ENCODE measurements around the gene WRAP53. TPM values are rescaled to one million over a fixed set of nuclear protein-coding genes. Genes with fewer than 3 reads are reported as not detected.

WRAP53 gene
- total RNA-seq (2022; extraction: Qiagen RNA extraction; ENCODE audit: low read depth): 33.2 to 47.3 TPM (median 45.3 TPM) in 5 replicates

GRCh38 chr17:7687908-7688807 is at the start of gene WRAP53:
TSS of gene WRAP53 (plus strand) at chr17:7688477. CDS start at chr17:7688649, 172 bp downstream.

GRCh38 chr17:7650509-7651096 is 37.7 kb upstream of the WRAP53 start, which contains the start of gene ATP1B2:
TSS of gene ATP1B2 (plus strand) at chr17:7650926. CDS start at chr17:7651519, 593 bp downstream.

GRCh38 chr17:7687072-7687907 is 987 bp upstream of the WRAP53 start, which contains the start of gene TP53:
TSS of gene TP53 (minus strand) at chr17:7687490. CDS start at chr17:7676594, 10,896 bp downstream.

DNA sequence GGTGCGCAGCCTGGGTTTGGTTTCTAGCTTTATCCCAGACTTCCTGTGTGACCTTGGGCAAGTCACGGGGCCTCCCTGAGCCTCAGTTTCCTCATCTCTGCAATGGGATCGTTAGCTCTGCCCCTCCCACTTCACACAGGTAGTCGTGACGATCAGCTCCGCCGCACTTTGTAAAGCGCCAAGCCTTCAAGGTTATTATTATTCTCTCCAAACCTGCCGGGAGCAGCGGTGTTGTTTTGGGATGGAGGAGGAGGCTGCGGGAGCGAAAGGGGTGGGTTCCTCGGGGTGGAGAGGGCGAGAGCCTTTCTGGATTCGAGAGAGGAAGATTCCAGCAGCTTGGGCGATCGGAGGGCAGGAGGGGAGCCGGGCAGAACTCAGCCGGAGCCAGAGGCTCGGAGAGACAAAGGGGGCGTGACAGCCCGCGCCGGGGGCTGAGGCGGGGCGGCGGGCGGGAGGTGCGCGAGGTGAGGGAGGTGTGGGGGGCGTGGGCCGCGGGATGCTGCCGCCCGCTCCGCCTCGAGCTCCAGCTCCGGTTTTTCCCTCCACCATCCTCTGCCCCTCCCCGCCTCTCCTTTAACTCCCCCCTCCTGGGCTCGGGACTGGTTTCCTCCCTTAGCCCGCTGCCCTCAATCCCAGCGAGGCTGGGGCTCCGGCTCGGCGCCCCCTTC is 16.5 kb downstream of the WRAP53 start, which contains the start of gene EFNB3:
Gene EFNB3 (plus strand): TSS at position 602 of the 668 bp plus-strand sequence. CDS start 397 bp downstream, outside the sequence.

GRCh38 chr17:7716901-7717755 is 28.9 kb downstream of the WRAP53 start, which contains the start of gene DNAH2:
TSS of gene DNAH2 (plus strand) at chr17:7717744. CDS start at chr17:7719735, 1,991 bp downstream.

Other genes with a start within 250 kb of the WRAP53 start
- gene FGF11, start 249.0 kb upstream of the WRAP53 start, total RNA-seq (2022; extraction: Qiagen RNA extraction; ENCODE audit: low read depth): 0.86 to 1.3 TPM (median 1.1 TPM) in 5 replicates
- 5.4 to 7.8 TPM (median 7.1 TPM) in 5 replicates for gene CHRNB1, start 243.4 kb upstream of the WRAP53 start, total RNA-seq (2022; extraction: Qiagen RNA extraction; ENCODE audit: low read depth)
- gene ZBTB4, start 208.8 kb upstream of the WRAP53 start, total RNA-seq (2022; extraction: Qiagen RNA extraction; ENCODE audit: low read depth): 21.4 to 26.2 TPM (median 24.4 TPM) in 5 replicates
- not detected in 5 replicates for gene SLC35G6, start 207.0 kb upstream of the WRAP53 start, total RNA-seq (2022; extraction: Qiagen RNA extraction; ENCODE audit: low read depth)
- 69.1 to 95.1 TPM (median 80.5 TPM) in 5 replicates for gene POLR2A, start 204.1 kb upstream of the WRAP53 start, total RNA-seq (2022; extraction: Qiagen RNA extraction; ENCODE audit: low read depth)
- gene TNFSF12, start 139.4 kb upstream of the WRAP53 start, total RNA-seq (2022; extraction: Qiagen RNA extraction; ENCODE audit: low read depth): 8.4 to 13.8 TPM (median 11.7 TPM) in 5 replicates
- gene TNFSF13, start 129.7 kb upstream of the WRAP53 start, total RNA-seq (2022; extraction: Qiagen RNA extraction; ENCODE audit: low read depth): 0.53 to 0.94 TPM (median 0.70 TPM) in 5 replicates
- gene SENP3, start 126.6 kb upstream of the WRAP53 start, total RNA-seq (2022; extraction: Qiagen RNA extraction; ENCODE audit: low read depth): 90.8 to 107 TPM (median 105 TPM) in 5 replicates
- 31.9 to 41.8 TPM (median 37.0 TPM) in 5 replicates for gene CD68, start 108.8 kb upstream of the WRAP53 start, total RNA-seq (2022; extraction: Qiagen RNA extraction; ENCODE audit: low read depth)
- 117 to 176 TPM (median 130 TPM) in 5 replicates for gene MPDU1, start 104.6 kb upstream of the WRAP53 start, total RNA-seq (2022; extraction: Qiagen RNA extraction; ENCODE audit: low read depth)
- gene SOX15, start 98.4 kb upstream of the WRAP53 start, total RNA-seq (2022; extraction: Qiagen RNA extraction; ENCODE audit: low read depth): 0.36 to 0.44 TPM (median 0.37 TPM) in 5 replicates
- 59.9 to 63.2 TPM (median 61.1 TPM) in 5 replicates for gene FXR2, start 73.6 kb upstream of the WRAP53 start, total RNA-seq (2022; extraction: Qiagen RNA extraction; ENCODE audit: low read depth)
- 75.9 to 92.6 TPM (median 88.1 TPM) in 5 replicates for gene SAT2, start 60.7 kb upstream of the WRAP53 start, total RNA-seq (2022; extraction: Qiagen RNA extraction; ENCODE audit: low read depth)
- 0.38 to 0.70 TPM (median 0.50 TPM) in 5 replicates for gene SHBG, start 58.3 kb upstream of the WRAP53 start, total RNA-seq (2022; extraction: Qiagen RNA extraction; ENCODE audit: low read depth)
- 0.13 to 0.27 TPM (median 0.24 TPM) in 5 replicates for gene ATP1B2, start 37.6 kb upstream of the WRAP53 start, total RNA-seq (2022; extraction: Qiagen RNA extraction; ENCODE audit: low read depth)
- 50.2 to 60.1 TPM (median 56.6 TPM) in 5 replicates for gene TP53, start 987 bp upstream of the WRAP53 start, total RNA-seq (2022; extraction: Qiagen RNA extraction; ENCODE audit: low read depth)
- 1.2 to 1.9 TPM (median 1.6 TPM) in 5 replicates for gene EFNB3, start 16.7 kb downstream of the WRAP53 start, total RNA-seq (2022; extraction: Qiagen RNA extraction; ENCODE audit: low read depth)
- gene DNAH2, start 29.3 kb downstream of the WRAP53 start, total RNA-seq (2022; extraction: Qiagen RNA extraction; ENCODE audit: low read depth): 0.01 to 0.09 TPM (median 0.02 TPM) in 5 replicates
- 17.7 to 24.0 TPM (median 19.0 TPM) in 5 replicates for gene KDM6B, start 145.7 kb downstream of the WRAP53 start, total RNA-seq (2022; extraction: Qiagen RNA extraction; ENCODE audit: low read depth)
- 0.57 to 1.7 TPM (median 0.96 TPM) in 5 replicates for gene TMEM88, start 166.6 kb downstream of the WRAP53 start, total RNA-seq (2022; extraction: Qiagen RNA extraction; ENCODE audit: low read depth)
- gene NAA38, start 169.1 kb downstream of the WRAP53 start, total RNA-seq (2022; extraction: Qiagen RNA extraction; ENCODE audit: low read depth): 191 to 232 TPM (median 215 TPM) in 5 replicates
- gene CYB5D1, start 169.5 kb downstream of the WRAP53 start, total RNA-seq (2022; extraction: Qiagen RNA extraction; ENCODE audit: low read depth): 21.2 to 25.1 TPM (median 23.1 TPM) in 5 replicates
- 66.5 to 79.7 TPM (median 70.3 TPM) in 5 replicates for gene CHD3, start 200.3 kb downstream of the WRAP53 start, total RNA-seq (2022; extraction: Qiagen RNA extraction; ENCODE audit: low read depth)
- gene RNF227, start 227.8 kb downstream of the WRAP53 start, total RNA-seq (2022; extraction: Qiagen RNA extraction; ENCODE audit: low read depth): 1.4 to 2.0 TPM (median 1.6 TPM) in 5 replicates
- 1.8 to 3.3 TPM (median 2.4 TPM) in 5 replicates for gene KCNAB3, start 241.4 kb downstream of the WRAP53 start, total RNA-seq (2022; extraction: Qiagen RNA extraction; ENCODE audit: low read depth)
- 271 to 324 TPM (median 289 TPM) in 5 replicates for gene TRAPPC1, start 243.5 kb downstream of the WRAP53 start, total RNA-seq (2022; extraction: Qiagen RNA extraction; ENCODE audit: low read depth)
- 37.7 to 45.9 TPM (median 41.4 TPM) in 5 replicates for gene CNTROB, start 243.7 kb downstream of the WRAP53 start, total RNA-seq (2022; extraction: Qiagen RNA extraction; ENCODE audit: low read depth)